Measurements from ENCODE around the gene ADAM12.

GRCh38 chr10:126156012-126156411 lies 232.3 kb downstream of the ADAM12 start:
- no peak for TF ChIP-seq CTCF (IDR thresholded peaks at IDR 0.05; ENCODE audit: low read depth, low read length)
- TF ChIP-seq EZH2phosphoT487 (IDR thresholded peaks at IDR 0.05; ENCODE audit: low read depth) = no peak

All from OCI-LY3 (cell line).